GM19463 (cell line): ENCODE measurements around the gene YEATS2.

Experiments used
- ATAC-seq: cut with Tn5 transposase; IDR thresholded peaks from one replicate; pipeline ENCODE4 v1.9.1; 2021; ENCODE audit warnings: mild to moderate bottlenecking, moderate library complexity; ENCODE audit not compliant: unreplicated experiment

Gene YEATS2

GRCh38 chr3:183810643-183811594 lies 113.3 kb downstream of the YEATS2 start:
- ATAC-seq, result no peak

- ATAC-seq, result no peak
Observed at GRCh38 chr3:183811638-183812037, 114.0 kb downstream of the YEATS2 start.

GRCh38 chr3:183812761-183813445 lies 115.3 kb downstream of the YEATS2 start:
- no peak for ATAC-seq

- ATAC-seq, result no peak
Observed at GRCh38 chr3:183814240-183814639, 116.6 kb downstream of the YEATS2 start.

GRCh38 chr3:183815563-183815940 lies 118.0 kb downstream of the YEATS2 start:
- ATAC-seq, result no peak

- ATAC-seq, result no peak
Observed at GRCh38 chr3:183815951-183816475, 118.4 kb downstream of the YEATS2 start.

- no peak for ATAC-seq
Observed at GRCh38 chr3:183816681-183817510, 119.3 kb downstream of the YEATS2 start.

- ATAC-seq, result no peak
Observed at GRCh38 chr3:183817639-183818038, 120.0 kb downstream of the YEATS2 start.

- ATAC-seq, result no peak
Observed at GRCh38 chr3:183818041-183818620, 120.5 kb downstream of the YEATS2 start.

- ATAC-seq, result no peak
Observed at GRCh38 chr3:183818706-183819624, 121.4 kb downstream of the YEATS2 start.

GRCh38 chr3:183819831-183820230 lies 122.2 kb downstream of the YEATS2 start:
- no peak for ATAC-seq

- ATAC-seq, result no peak
Observed at GRCh38 chr3:183822631-183823030, 125.0 kb downstream of the YEATS2 start.

GRCh38 chr3:183823963-183824362 lies 126.4 kb downstream of the YEATS2 start:
- no peak for ATAC-seq

- peak; percentile 37 for ATAC-seq
Observed at GRCh38 chr3:183824761-183825455, 127.3 kb downstream of the YEATS2 start.

- ATAC-seq, result peak; percentile 61
Observed at GRCh38 chr3:183825456-183826161, 128.0 kb downstream of the YEATS2 start, which contains the start of gene MAP6D1. TSS of gene MAP6D1 (minus strand) at chr3:183825577. CDS start at chr3:183825547, 30 bp downstream.

- no peak for ATAC-seq
Observed at GRCh38 chr3:183826448-183827250, 129.1 kb downstream of the YEATS2 start.

GRCh38 chr3:183827809-183828537 lies 130.4 kb downstream of the YEATS2 start:
- ATAC-seq, result no peak
